Effector memory CD4-positive, alpha-beta T cell (primary cell): ENCODE results near the gene CAPG.

Experiments
- DNase-seq, 3 donors: peaks; one replicate each; pipeline ENCODE4 v3.0.0-alpha.2; 2020
- H3K27ac ChIP-seq: 2 replicates; pipeline ENCODE4 v1.7.0; 2013; ENCODE audit warnings: mild to moderate bottlenecking, low read length, moderate library complexity; ENCODE audit not compliant: insufficient read depth, poor library complexity, severe bottlenecking
- H3K27me3 ChIP-seq: replicated peaks from 2 replicates; pipeline ENCODE4 v1.7.0; 2013; ENCODE audit warnings: mild to moderate bottlenecking, low read length; ENCODE audit not compliant: insufficient read depth, control insufficient read depth, poor library complexity, severe bottlenecking
- H3K36me3 ChIP-seq: 2 replicates; pipeline ENCODE4 v1.7.0; 2013; ENCODE audit warnings: mild to moderate bottlenecking, low read length, moderate library complexity; ENCODE audit not compliant: control insufficient read depth, insufficient read depth
- H3K4me1 ChIP-seq: 2 replicates; pipeline ENCODE4 v1.7.0; 2013; ENCODE audit warnings: low read length, mild to moderate bottlenecking; ENCODE audit not compliant: control insufficient read depth, insufficient read depth, poor library complexity, severe bottlenecking
- H3K4me3 ChIP-seq: 2 replicates; pipeline ENCODE4 v1.7.0; 2013; ENCODE audit warnings: low read length, low read depth, mild to moderate bottlenecking; ENCODE audit not compliant: insufficient read depth, poor library complexity, severe bottlenecking
- H3K9me3 ChIP-seq: 2 replicates; pipeline ENCODE4 v1.7.0; 2013; ENCODE audit warnings: mild to moderate bottlenecking, low read length, moderate library complexity; ENCODE audit not compliant: control insufficient read depth

CAPG gene

DNA sequence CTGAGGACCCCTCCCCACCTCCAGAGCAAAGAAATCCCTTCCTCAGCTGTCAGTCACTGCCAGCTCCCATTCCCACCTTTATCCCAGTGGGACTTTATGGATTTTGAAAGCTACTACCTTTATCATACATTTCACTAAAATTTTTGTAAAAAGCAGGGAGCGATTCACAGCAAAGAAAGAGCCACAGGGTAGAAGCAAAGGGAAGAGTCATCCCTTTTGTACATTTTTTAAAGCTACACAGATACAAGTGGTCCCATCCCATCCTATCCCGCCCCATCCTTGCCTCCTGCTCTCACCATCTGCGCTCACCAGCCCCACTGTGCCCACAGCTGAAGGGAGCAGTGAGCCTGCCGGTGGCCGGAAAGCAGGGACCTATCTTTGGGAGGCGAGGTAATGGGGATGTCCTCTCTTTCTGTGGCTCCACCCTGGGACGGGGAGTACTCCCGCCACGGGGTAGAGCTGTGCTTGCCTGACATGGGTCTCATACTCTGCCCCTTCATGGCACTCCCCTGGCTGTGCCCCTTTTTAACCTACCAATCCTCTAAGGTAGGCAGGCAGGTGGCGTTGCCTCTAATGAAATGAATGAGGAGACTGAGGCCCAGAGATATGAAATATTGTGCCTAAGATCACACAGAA is 21.5 kb upstream of the CAPG start:
- DNase-seq: no peak
- no peaks in the 10 kb centered on the region for H3K4me1 ChIP-seq
- H3K27ac ChIP-seq: no peak overlapping the region
- H3K4me3 ChIP-seq: no peak overlapping the region
- H3K27me3 ChIP-seq: no peaks in the 10 kb centered on the region
- no peaks in the 10 kb centered on the region for H3K9me3 ChIP-seq
- H3K36me3 ChIP-seq: no peaks in the 10 kb centered on the region

DNA sequence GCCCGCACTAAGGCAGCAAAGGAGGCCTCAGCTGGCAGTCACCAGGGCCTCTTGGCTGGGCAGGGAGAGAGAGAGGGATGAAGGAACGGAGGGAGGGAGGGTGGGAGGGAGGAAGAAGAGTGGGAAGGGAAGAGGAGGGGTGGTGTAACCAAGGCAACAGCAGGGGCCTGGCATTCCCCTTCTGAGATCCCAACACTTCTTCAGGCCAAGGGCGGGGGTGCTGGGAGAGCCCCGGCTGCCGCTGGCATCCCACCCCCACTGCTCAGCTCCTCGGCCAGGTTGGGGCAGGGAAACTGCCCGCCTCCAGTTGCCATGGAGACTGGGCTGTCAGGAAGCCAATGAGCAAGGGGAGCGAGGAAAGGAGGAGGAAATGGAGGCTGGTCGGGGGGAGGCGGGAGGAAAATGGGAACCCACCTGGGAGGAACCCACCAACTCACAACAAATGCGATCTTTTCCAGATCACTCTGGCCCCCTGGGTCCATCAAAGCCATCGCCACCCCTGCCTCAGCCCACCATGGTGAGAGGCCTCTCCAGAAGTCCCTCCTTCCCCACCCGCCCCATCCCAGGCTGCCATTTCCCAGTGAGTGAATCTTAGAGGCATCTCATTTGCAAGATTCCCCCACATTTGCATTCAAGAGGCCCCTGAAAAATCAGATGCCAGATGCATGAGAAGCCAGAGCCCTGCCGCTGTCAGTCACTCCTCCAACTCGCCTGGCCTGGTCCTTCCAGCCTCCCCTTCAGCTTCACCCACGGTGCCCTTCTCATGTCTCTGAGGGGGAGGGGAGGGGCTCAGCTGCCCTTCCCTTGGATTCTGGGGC is 20.8 kb upstream of the CAPG start:
- H3K27me3 ChIP-seq: no peaks in the 10 kb centered on the region
- no peaks in the 10 kb centered on the region for H3K4me1 ChIP-seq
- H3K36me3 ChIP-seq: no peaks in the 10 kb centered on the region
- no peaks in the 10 kb centered on the region for H3K9me3 ChIP-seq
- no peak overlapping the region for H3K4me3 ChIP-seq
- H3K27ac ChIP-seq: no peak overlapping the region
- DNase-seq: no peak

DNA sequence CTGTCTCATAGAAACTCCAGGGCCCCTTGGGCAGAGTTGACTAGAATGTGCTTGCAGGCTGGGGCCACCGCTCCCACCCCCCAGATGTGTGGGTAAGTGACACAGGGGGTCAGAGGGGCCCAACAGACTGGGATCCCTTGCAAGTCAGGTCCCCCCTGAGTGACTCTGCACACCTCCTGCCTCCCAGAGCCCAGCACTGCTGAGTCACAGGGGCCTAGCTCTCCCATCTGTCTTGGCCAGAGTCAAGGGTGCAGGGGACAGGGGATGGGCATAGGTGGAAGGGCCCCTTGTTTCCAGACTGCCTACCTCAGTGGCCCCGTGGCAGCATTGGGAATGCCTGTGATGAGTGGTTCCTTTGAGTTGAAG is 19.7 kb upstream of the CAPG start:
- no peak overlapping the region for H3K4me3 ChIP-seq
- no peak for DNase-seq
- no peak overlapping the region for H3K27ac ChIP-seq

DNA sequence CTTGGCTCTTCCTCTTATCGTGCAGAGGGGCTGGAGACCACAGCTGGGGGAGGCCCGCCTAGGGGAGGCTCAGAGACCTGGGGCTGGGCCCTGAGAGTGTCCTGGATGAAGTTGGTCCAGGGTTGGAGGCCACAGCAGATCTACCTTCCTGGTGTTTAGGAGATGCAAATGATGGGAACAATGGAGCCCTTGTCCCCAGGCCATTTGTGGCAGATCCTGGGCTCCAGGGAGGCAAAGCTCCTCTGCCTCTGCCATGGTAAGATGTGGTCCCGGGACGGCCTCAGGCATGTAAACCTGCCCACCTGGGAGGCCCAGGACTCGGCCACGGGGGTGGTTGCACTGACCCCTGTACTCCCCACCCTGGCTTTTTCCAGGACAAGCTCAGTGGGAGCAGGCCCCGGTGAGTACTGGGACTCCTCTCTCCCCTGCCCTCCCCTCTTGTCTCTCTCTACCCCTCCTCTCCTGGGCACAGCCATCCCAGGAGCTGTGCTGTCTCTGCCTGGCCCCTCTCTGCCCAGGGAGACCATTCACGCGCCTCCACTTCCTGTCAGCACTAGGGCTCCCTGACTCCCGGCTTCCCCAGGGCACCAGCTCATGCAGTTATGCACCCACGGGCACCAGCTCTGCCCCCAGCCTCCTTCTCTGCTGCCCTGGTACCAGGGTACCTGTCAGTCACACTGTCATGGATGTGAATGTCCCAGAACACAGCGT is 19.2 kb upstream of the CAPG start:
- DNase-seq: no peak
- H3K4me1 ChIP-seq: no peaks in the 10 kb centered on the region
- no peak overlapping the region for H3K4me3 ChIP-seq
- H3K9me3 ChIP-seq: no peaks in the 10 kb centered on the region
- H3K27ac ChIP-seq: no peak overlapping the region
- no peaks in the 10 kb centered on the region for H3K27me3 ChIP-seq
- no peaks in the 10 kb centered on the region for H3K36me3 ChIP-seq

More for the DNA sequence above, 19.7 kb upstream of the CAPG start:
- Histone ChIP-seq H3K9me3 (no peaks in the 10 kb centered on the region), H3K4me1 (no peaks in the 10 kb centered on the region), H3K27me3 (no peaks in the 10 kb centered on the region), H3K36me3 (no peaks in the 10 kb centered on the region)

DNA sequence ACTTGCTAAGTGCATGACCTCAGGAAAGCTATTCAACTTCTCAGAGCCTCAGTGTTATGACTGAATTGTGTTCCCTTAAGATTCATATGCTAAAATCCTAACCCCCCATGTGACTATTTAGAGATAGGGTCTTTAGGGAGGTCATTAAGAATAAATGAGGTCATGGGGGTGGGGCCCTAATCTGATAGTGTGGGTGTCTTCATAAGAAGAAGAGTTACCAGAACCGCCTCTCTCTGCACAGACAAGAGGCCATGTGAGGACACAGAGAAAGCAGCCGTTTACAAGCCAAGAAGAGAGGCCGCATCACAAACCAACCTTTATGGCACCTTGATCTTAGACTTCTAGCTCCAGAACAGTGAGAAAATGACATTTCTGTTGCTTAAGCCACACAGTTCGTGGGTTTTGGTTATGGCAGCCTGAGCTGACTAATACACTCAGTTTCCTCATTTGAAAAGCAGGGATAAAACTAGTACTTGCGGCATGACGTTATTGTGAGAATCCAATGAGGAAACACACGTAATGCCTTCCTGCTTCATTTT is 18.2 kb upstream of the CAPG start:
- no peaks in the 10 kb centered on the region for H3K27me3 ChIP-seq
- H3K4me3 ChIP-seq: no peak overlapping the region
- H3K36me3 ChIP-seq: no peaks in the 10 kb centered on the region
- no peaks in the 10 kb centered on the region for H3K9me3 ChIP-seq
- DNase-seq: no peak
- no peaks in the 10 kb centered on the region for H3K4me1 ChIP-seq
- no peak overlapping the region for H3K27ac ChIP-seq

DNA sequence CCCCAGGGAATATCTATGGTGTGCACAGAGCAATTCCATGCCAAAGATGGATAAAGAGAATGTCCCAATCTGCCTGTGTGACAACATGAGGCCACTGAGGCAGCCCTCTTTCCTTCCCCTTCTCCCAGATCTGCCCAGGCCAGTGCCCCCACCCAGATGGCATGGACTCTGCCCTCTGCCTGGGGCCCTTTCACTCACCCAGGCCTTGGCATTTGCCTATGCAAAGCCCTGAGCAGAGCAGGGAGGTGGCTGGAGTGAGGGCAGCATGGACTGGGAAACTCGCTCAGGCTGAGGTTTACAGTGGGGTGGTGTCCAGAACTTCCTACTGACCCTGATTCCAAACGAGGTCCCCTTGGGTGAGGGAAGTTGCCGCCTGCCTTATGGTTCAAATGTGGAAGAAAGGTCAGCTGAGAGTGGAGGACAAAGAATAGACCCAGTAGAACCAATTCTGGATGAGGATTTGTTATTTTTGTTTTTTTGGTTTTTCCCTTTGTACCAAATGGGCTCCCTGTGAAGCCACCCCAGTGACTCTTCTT is 17.2 kb upstream of the CAPG start:
- H3K36me3 ChIP-seq: no peaks in the 10 kb centered on the region
- no peak overlapping the region for H3K27ac ChIP-seq
- H3K9me3 ChIP-seq: no peaks in the 10 kb centered on the region
- DNase-seq: no peak
- no peaks in the 10 kb centered on the region for H3K4me1 ChIP-seq
- H3K27me3 ChIP-seq: no peaks in the 10 kb centered on the region
- H3K4me3 ChIP-seq: no peak overlapping the region

DNA sequence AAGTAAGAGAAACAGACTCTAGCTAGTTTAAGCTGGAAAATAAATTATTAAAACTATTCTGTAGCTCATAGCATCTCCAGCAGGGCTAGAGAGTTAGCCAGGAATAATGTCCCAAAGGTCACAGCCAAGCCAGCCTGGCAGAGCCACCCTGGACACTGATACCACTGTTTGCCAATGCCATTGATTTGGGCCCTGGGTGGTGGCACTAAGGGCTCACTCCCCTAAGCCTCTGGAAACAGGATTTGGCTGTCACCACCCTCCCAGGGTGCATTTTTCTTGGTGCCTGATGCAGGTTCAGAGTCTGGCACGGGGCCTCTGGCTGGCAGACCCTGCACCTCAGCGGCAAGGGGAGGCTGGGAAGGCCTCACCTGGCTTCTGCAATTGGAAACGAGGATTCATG is 15.4 kb upstream of the CAPG start:
- Histone ChIP-seq H3K27me3 (no peaks in the 10 kb centered on the region), H3K9me3 (no peaks in the 10 kb centered on the region), H3K4me1 (peaks cover 3% of the 10 kb centered on the region), H3K36me3 (no peaks in the 10 kb centered on the region), H3K4me3 (no peak overlapping the region), H3K27ac (no peak overlapping the region)
- no peak for DNase-seq

DNA sequence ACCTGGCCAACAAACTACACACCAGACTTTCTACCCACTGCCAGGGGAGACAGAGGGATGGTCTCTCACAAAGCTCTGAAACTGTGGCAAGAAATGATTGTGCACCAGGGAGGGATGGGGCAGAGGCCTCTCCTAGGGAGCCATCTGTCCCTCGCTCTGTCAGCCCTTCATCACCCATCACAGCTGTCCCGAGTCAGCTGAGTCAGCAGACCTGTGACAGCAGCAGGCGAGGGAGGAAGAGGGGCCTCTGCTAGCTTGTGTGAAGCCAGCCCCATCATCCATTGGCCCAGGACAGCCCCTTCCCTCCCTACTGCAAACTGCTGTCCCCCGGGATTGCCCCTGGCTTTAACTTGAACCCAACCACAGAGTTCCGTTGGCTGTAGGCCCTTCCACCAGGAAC is 13.4 kb upstream of the CAPG start:
- peaks cover 17% of the 10 kb centered on the region for H3K4me1 ChIP-seq
- no peaks in the 10 kb centered on the region for H3K9me3 ChIP-seq
- H3K27ac ChIP-seq: no peak overlapping the region
- DNase-seq: no peak
- H3K27me3 ChIP-seq: no peaks in the 10 kb centered on the region
- H3K36me3 ChIP-seq: no peaks in the 10 kb centered on the region
- H3K4me3 ChIP-seq: no peak overlapping the region

DNA sequence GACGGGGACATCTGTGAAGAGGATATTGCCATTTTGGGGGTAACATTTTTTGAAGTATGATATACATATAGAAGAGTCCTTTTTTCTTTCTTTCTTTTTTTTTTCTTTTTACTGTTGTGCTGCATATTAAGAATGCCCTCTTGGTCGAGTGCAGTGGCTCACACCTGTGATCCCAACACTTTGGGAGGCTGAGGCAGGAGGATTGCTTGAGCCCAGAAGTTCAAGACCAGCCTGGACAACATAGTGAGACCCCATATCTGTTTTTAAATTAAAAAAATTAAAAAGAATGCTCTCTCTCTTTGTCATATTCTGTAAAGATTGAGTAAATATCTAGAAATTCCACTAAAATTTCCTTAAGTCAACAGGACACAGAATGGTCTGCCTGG is 11.9 kb upstream of the CAPG start:
- Histone ChIP-seq H3K27me3 (no peaks in the 10 kb centered on the region), H3K4me1 (peaks cover 20% of the 10 kb centered on the region), H3K27ac (no peak overlapping the region), H3K9me3 (no peaks in the 10 kb centered on the region), H3K4me3 (no peak overlapping the region), H3K36me3 (no peaks in the 10 kb centered on the region)
- no peak for DNase-seq
